GM23338 (cell line): Measurements from ENCODE around the gene TBC1D2B. TPM values are rescaled to one million over a fixed set of nuclear protein-coding genes. Genes with fewer than 3 reads are reported as not detected.

Experiments used
- ATAC-seq: fragments of 200-7000 bp; cut with Tn5 transposase; 3 replicates; pipeline ENCODE4 v1.9.1; 2020
- DNase-seq: peaks from one replicate; pipeline ENCODE4 v3.0.0-alpha.2; 2015; ENCODE audit warnings: low spot score
- H2AFZ ChIP-seq: fragments of 200-600 bp; sonication (generic); 2 replicates; pipeline ENCODE4 v1.8.0; 2016; ENCODE audit warnings: antibody characterized with exemption, mild to moderate bottlenecking, moderate library complexity
- H3F3A ChIP-seq: fragments of 200-600 bp; sonication (generic); replicated peaks from 2 replicates; pipeline ENCODE4 v1.8.0; 2017; ENCODE audit warnings: antibody characterized with exemption, mixed run types, low read depth
- H3K27ac ChIP-seq: fragments of 200-600 bp; sonication (generic); 2 replicates; pipeline ENCODE4 v1.6.1; 2016; ENCODE audit warnings: low read depth
- H3K27me3 ChIP-seq: fragments of 200-600 bp; sonication (generic); 2 replicates; pipeline ENCODE4 v1.8.0; 2016; ENCODE audit warnings: mild to moderate bottlenecking, mixed run types, moderate library complexity; ENCODE audit not compliant: insufficient read depth
- H3K36me3 ChIP-seq: fragments of 200-600 bp; sonication (generic); 2 replicates; pipeline ENCODE4 v1.8.0; 2016; ENCODE audit warnings: mild to moderate bottlenecking; ENCODE audit not compliant: insufficient read depth
- H3K4me1 ChIP-seq: fragments of 200-600 bp; sonication (generic); 2 replicates; pipeline ENCODE4 v1.8.0; 2016; ENCODE audit warnings: mild to moderate bottlenecking, moderate library complexity; ENCODE audit not compliant: insufficient read depth
- H3K4me2 ChIP-seq: fragments of 200-600 bp; sonication (generic); 2 replicates; pipeline ENCODE4 v1.7.1; 2017; ENCODE audit warnings: mixed run types
- H3K4me3 ChIP-seq: fragments of 200-600 bp; sonication (generic); 2 replicates; pipeline ENCODE4 v1.6.1; 2016; ENCODE audit warnings: mixed run types
- H3K79me2 ChIP-seq: fragments of 200-600 bp; sonication (generic); replicated peaks from 2 replicates; pipeline ENCODE4 v1.8.0; 2017; ENCODE audit warnings: mild to moderate bottlenecking; ENCODE audit not compliant: insufficient read depth
- H3K9me2 ChIP-seq: fragments of 200-600 bp; sonication (generic); 2 replicates; pipeline ENCODE4 v1.8.0; 2017; ENCODE audit not compliant: insufficient read depth
- H4K20me1 ChIP-seq: fragments of 200-600 bp; sonication (generic); replicated peaks from 2 replicates; pipeline ENCODE4 v1.8.0; 2017; ENCODE audit warnings: mild to moderate bottlenecking; ENCODE audit not compliant: insufficient read depth
- H3K27ac Mint-ChIP-seq: 2 replicates; pipeline ENCODE4 v1.8.0; 2020; ENCODE audit warnings: inconsistent platforms, mild to moderate bottlenecking, moderate library complexity, mixed read lengths
- H3K27me3 Mint-ChIP-seq: 3 replicates; pipeline ENCODE4 v1.8.0; 2022; ENCODE audit warnings: low read depth, mild to moderate bottlenecking, moderate library complexity, mixed read lengths, inconsistent platforms; ENCODE audit not compliant: insufficient read depth, poor library complexity
- H3K36me3 Mint-ChIP-seq: 3 replicates; pipeline ENCODE4 v1.8.0; 2021; ENCODE audit warnings: low read depth, mild to moderate bottlenecking, inconsistent platforms, moderate library complexity, mixed read lengths
- H3K4me1 Mint-ChIP-seq: 3 replicates; pipeline ENCODE4 v1.8.0; 2020; ENCODE audit warnings: mild to moderate bottlenecking, inconsistent platforms, mixed read lengths
- H3K4me3 Mint-ChIP-seq: 3 replicates; pipeline ENCODE4 v1.8.0; 2021; ENCODE audit warnings: moderate library complexity, mild to moderate bottlenecking, inconsistent platforms, mixed read lengths
- H3K9me3 Mint-ChIP-seq: 3 replicates; pipeline ENCODE4 v1.8.0; 2020; ENCODE audit warnings: moderate library complexity, mild to moderate bottlenecking, inconsistent platforms, mixed read lengths
- CTCF ChIP-seq, 2 experiments: fragments of 200-600 bp in 1 of 2; sonication (generic) in 1 of 2; conservative IDR thresholded peaks; 2 replicates each; pipeline versions ENCODE4 v1.5.1 to v1.6.1; 2016 to 2017; ENCODE audit warnings: antibody characterized with exemption in 2 of 2, low read depth in 2 of 2, mild to moderate bottlenecking in 2 of 2, moderate library complexity in 1 of 2
- EZH2 ChIP-seq: fragments of 200-600 bp; sonication (generic); IDR thresholded peaks from one replicate; pipeline ENCODE4 v1.8.0; 2017; ENCODE audit warnings: antibody characterized with exemption, mild to moderate bottlenecking, low read depth; ENCODE audit not compliant: unreplicated experiment
- EZH2phosphoT487 ChIP-seq: fragments of 200-600 bp; sonication (generic); IDR thresholded peaks from one replicate; pipeline ENCODE4 v1.8.1; 2018; ENCODE audit warnings: antibody characterized with exemption; ENCODE audit not compliant: unreplicated experiment
- JUNB ChIP-seq: IDR thresholded peaks from one replicate; pipeline ENCODE4 v1.6.1; 2016; ENCODE audit warnings: antibody characterized with exemption; ENCODE audit not compliant: unreplicated experiment
- NANOG ChIP-seq: IDR thresholded peaks from 2 replicates; pipeline ENCODE4 v1.6.1; 2016; ENCODE audit warnings: antibody characterized with exemption, borderline replicate concordance
- REST ChIP-seq: IDR thresholded peaks from one replicate; pipeline ENCODE4 v1.6.1; 2018; ENCODE audit warnings: antibody characterized with exemption; ENCODE audit not compliant: unreplicated experiment
- STAT1 ChIP-seq: IDR thresholded peaks from one replicate; pipeline ENCODE4 v1.6.1; 2016; ENCODE audit warnings: antibody characterized with exemption; ENCODE audit not compliant: unreplicated experiment
- ZNF462 ChIP-seq: fragments of 250-450 bp; sonication (Bioruptor Pico); IDR thresholded peaks from 2 replicates; pipeline ENCODE4 v1.5.0; 2020; ENCODE audit warnings: mild to moderate bottlenecking, moderate library complexity
- polyA plus RNA-seq: library from polyadenylated mRNA; unstranded; fragments of >200 nt; fragmentation: Nextera tagmentation; extraction: Ambion mirVana; gene quantifications from 2 replicates; pipeline ENCODE4 v1.2.1, GENCODE V29; 2016
- total RNA-seq: library from RNA; depleted of rRNA; stranded (reverse); fragments of >200 nt; shearing (Covaris generic); gene quantifications from 2 replicates; pipeline ENCODE4 v1.2.3, GENCODE V29; 2014

TBC1D2B gene
- total and polyA plus RNA-seq, 2 experiments from 2014 or later, result 3.6 to 17.8 TPM

DNA sequence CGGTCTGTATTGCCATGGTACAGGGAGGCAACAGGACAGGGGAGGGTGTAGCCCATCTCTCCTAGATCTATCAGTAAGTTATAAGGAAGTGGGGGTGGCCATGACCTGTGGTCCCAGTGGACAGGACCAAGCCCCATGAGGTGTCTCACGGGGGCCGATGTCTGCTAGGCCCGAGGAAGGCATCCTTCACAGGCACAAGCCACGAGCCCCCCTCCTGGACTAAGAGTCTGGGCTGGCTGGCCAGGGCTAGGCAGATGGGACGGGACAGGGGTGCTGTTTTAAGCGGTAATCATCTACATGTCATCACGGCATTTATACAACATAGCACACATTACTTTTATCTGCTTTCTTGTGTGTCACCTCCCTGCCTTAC, 2.6 kb upstream of the TBC1D2B start (continued):
- no peak for TF ChIP-seq ZNF462 (CRISPR knock-in tag)

DNA sequence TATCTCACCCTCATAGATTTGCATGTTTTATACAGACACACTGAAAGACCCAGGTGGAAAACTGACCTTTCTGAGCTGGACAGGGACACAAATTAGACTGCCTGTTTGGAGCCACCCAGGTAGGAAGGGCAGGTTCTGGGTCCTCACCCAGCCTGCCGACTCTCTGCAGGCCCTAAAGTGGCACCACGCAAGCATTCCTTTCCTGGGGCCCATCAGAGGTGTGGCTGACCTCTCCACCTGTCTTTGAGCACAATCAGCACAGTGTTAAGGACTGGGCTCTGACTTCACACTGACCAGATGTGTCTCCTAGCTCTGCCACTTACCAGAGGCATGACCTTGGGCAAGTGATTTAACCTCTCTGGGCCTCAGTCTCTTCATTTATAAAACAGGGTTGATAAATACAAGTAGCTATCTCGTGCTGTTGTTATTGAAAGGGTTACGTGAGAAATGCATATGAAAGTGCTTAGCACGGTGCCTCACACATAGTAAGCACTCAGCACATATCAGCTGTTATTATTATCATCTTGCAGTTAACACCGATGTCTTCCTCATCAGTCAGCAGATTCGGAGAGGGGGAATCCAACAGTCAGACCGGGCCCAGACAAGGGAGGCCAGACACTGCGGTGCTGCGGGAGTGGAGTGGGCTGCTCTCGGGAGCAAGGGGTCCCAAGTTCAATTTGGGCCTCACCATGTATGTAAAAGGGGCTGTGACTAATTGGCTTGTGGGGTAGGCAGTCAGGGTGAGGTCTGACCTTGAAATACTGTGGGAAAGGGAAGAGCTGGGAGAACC, 2.0 kb upstream of the TBC1D2B start:
- no peaks in the 10 kb centered on the region for H3K36me3 Mint-ChIP-seq
- H3K27me3 Mint-ChIP-seq, result peaks cover 8% of the 10 kb centered on the region
- Histone ChIP-seq H3K27me3 (0 out of 2 replicates have a peak, but pooled peaks cover 5% of the 10 kb centered on the region), H3K4me1 (peaks cover 17% of the 10 kb centered on the region), H3K79me2 (peaks cover 12% of the 10 kb centered on the region), H3K4me2 (no peak overlapping the region), H4K20me1 (0 out of 2 replicates have a peak, but pooled peaks cover 7% of the 10 kb centered on the region), H3K27ac (no peak overlapping the region), H3K4me3 (no peak overlapping the region), H3K36me3 (no peaks in the 10 kb centered on the region), H2AFZ (no peak overlapping the region), H3F3A (0 out of 2 replicates have a peak, but pooled peaks cover 5% of the 10 kb centered on the region), H3K9me2 (no peaks in the 10 kb centered on the region)
- ATAC-seq (no peak), DNase-seq (no peak)
- no peak overlapping the region for H3K27ac Mint-ChIP-seq
- H3K9me3 Mint-ChIP-seq, result no peaks in the 10 kb centered on the region
- no peak overlapping the region for H3K4me3 Mint-ChIP-seq
- TF ChIP-seq JUNB (no peak), STAT1 (no peak), EZH2phosphoT487 (no peak), EZH2 (no peak), REST (no peak), NANOG (no peak), CTCF (conservative IDR thresholded peaks at IDR 0.05; ENCODE audit: low read depth in 2 of 2) (no peak)
- H3K4me1 Mint-ChIP-seq, result peaks cover 9% of the 10 kb centered on the region
